Endothelial cell of hepatic sinusoid (primary cell): ENCODE measurements around the gene ITPRID2.

Experiments used
- in situ Hi-C: cut with HindIII; loops from 2 replicates; pipeline ENCODE4 v1.10.0; 2017; ENCODE audit warnings: low sequenced_read_pairs

The ITPRID2 gene

DNA sequence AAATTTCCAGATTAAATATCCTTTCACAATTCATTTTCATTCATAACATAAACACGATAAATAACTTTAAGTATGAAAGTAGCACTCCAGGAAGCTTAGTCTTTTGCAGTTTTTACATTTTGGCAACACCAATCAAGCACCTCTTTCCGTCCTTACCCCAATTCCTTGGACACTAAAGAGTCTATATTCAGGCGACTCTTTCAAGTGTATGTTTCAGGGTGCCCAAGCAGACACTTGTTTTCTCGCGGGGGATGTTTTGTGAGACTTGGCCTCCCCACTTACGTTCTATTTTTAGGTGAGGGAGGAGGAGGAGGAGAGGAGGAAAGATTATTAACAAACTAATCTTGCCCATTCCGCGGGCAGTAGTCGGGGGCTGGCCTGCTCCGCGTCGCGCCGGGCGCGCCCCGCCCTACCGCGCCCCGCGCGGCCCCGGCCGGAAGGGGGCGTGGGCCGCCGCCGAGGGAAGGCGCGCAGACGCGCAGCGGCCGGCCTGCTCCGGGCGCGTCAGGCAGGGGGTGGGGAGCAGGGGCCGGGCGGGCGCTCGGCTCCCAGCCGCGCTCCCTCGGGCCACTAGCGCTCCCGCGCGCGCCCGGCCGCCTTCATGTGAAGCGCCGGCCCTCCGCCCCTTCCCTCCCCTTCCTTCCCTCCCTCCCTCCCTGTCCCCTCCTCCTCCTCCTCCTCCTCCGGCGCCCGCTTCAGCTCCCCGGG lies at the start of gene ITPRID2:
ITPRID2 (plus strand) TSS at position 473 of the 708 bp plus-strand sequence. CDS start 337 bp downstream, outside the sequence.
- in situ Hi-C loops = no loop called here

- in situ Hi-C loops = no loop called here
Observed at GRCh38 chr2:181844551-181845290, 46.8 kb upstream of the ITPRID2 start.

DNA sequence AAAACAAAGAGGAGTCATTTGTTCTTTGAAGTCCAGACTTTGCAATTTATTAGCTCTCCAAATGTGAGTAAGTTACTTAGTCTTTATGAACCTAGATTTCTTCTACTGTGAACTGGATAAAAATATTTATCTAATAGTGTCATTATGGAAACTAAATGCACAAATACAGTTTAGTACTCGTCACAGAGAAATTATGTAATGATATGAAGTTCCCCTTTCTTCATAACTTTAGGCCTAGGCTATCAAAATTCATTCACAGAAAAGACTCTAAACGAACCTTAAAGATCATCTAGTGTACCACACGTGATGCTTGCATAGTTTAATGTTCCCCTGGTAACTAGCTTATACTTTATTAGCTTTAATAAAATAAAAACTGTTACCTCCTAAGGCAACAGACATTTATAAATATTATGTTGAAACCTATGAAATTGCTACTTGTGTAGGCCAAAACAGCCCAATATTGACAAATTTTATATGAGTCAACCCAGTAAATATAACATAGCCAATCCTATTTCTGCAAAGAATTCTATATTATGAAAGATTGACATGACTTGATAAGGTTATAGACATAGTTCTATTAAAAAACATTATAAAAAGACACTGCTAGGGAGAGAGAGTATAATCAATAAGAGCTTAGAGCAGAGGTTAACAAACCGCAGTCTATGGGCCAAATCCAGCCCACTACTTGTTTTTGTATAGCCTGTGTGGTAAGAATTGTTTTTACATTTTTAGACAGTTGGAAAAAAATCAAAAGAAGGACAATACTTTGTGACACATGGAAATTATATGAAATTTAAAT lies 44.9 kb upstream of the ITPRID2 start:
- in situ Hi-C loops = no loop called here

DNA sequence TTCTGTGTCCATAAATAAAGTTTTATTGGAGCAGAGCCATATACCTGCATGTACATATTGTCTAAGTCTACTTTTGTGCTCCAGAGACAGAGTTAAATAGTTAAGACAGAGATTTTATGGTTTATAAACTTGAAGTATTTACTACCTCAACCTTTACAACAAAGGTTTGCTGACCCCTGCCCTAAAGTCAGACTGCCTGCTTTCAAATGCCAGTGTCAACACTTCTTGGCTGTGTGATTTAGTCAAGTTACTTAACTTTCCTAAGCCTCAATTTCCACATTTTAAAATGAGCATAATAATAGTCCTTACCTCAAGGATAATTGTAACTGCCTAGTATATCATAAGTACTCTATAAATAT lies 44.4 kb upstream of the ITPRID2 start:
- in situ Hi-C loops = no loop called here

- in situ Hi-C loops = no loop called here
Observed at GRCh38 chr2:181847702-181848101, 43.8 kb upstream of the ITPRID2 start.

- in situ Hi-C loops = no loop called here
Observed at GRCh38 chr2:181848261-181848886, 43.2 kb upstream of the ITPRID2 start.

GRCh38 chr2:181849601-181850000 lies 41.9 kb upstream of the ITPRID2 start:
- in situ Hi-C loops = no loop called here

DNA sequence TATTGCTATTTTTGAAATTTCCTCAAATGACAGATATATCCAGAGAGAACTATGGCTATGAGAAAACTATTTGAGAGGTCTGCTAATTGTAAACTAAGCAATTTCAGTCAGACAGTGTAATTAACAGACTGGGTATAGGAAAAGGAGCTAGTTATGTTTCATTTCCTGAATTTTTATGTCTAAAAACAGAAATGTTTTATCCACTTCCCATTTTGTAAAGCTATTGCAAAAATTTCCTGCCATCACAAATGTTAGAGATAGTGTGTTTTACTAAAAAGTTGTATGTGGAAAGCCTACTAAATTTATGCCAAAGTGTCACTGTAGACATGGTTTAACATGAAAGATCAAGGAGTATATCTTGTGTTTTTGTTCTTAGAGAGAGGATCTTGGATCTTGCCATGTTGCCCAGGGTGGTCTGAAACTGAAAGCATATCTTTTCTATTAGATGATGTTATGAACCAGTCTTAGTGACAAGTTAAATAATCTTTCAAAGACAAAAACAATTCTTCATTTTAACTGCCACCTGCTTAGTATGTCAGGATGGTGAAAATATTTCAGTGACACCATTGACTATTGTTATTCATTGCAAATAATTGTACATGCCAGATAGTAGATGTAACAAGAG lies 40.5 kb upstream of the ITPRID2 start:
- in situ Hi-C loops = no loop called here

DNA sequence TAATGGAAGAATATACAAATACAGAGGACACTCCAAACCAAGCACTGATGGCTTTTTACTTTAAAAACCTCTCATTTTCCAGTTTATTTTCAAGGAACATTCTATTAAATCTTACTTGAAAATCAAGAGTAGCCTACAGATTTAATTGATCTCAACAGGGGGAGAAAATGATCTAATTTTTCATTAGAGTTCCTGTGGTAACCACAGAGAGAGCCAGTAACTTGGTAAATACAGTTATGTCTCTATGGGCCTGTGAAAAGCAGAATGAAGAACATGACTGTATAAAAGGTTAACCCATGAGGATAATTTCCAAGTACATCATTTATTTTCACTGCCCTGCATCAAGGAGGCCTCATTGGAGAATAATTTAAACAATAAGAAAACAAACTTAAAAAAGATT lies 39.8 kb upstream of the ITPRID2 start:
- in situ Hi-C loops = no loop called here

DNA sequence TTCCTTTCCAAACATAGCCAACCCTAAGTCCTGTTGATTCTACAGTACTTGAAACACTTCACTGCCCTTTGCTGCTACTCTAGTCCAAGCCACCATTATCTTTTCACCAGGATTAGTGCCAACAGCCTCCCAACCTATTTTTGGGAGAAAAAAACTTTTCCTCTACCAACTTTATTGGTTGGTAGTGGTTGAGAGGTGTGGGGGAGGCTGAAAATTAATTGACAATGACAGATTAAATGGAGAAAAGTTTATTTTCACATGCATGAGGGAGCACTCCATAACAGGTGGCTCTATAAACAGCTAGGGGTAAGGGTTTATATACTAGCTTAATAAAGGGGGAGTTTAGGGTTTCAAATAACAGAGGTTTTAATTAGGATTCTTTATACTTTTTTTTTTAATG lies 37.8 kb upstream of the ITPRID2 start:
- in situ Hi-C loops = no loop called here

GRCh38 chr2:181857483-181857882 lies 34.0 kb upstream of the ITPRID2 start:
- in situ Hi-C loops = no loop called here

DNA sequence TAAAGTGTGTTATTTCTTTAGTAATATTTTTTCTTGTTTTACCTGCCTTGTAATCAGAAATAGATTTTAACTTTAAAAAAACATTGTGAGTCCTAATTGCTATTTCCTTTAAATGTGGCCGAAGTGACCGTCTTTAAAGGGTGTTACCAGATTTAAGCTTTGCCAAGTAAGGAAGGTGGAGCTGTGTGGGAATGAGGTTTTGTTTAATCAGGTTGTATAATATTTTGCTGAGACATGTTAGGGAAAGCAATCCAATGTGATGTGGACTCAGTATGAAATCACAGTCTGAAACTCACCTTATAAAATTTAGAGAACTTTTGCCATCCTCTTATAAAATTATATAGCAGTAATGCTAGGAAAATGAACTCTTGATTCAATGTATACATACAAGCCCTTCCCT lies 32.9 kb upstream of the ITPRID2 start:
- in situ Hi-C loops = no loop called here

DNA sequence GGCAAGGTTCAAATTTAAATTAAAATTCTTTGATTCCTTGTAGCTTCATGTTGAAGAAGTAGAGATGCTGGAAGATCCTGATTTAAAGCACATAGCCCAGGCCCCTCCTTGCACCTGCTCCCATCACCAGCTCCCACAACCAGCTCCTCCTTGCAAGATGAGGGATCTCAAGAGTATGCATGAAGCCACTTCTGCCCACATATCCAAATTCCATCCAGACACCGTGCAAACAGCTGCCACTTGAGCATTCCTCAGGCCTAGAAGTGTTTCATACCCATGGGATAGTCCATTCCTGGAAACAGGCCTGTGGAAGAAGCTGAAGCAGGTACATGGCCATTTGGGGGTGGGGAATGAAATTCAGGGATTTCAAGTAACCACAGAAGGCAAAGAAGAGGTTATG lies 32.4 kb upstream of the ITPRID2 start:
- in situ Hi-C loops = no loop called here

DNA sequence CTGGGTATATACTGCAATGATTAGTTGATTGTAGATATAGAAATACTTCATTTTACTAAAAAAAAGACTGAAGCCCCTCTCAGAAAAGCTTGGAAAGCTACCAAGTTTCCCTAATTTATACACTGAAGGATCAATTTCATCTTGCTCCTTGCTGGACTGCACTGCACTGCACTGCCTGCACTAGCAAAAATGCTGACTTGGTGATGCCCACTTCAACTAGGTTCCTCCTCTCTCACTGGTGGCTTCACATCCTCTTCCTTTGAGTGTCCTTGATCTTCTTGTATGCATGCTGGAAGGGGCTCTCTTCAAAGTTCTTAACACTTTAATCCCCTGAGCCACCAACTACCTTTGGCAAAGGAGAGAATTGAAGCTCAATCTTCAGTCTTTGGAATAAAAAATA lies 31.7 kb upstream of the ITPRID2 start:
- in situ Hi-C loops = no loop called here

DNA sequence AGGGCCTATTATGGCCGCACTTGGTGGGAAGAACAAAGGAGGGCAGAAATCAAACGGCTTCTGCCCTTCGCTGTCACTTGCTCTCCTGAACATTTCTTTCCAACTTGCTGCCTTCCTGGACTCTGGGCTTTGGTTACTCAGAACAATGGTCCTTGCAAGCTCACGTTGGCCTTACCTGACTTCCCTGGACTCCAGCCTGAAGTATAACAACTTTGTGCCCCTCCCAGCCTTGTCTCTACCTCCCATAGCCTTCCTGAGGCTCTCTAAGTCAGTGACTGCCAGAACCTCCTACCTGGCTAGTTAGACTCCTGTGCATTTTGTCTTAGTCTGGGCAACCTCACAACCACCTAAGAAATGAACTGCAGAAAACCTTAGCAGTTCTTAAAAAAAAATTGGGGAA lies 30.2 kb upstream of the ITPRID2 start:
- in situ Hi-C loops = no loop called here

DNA sequence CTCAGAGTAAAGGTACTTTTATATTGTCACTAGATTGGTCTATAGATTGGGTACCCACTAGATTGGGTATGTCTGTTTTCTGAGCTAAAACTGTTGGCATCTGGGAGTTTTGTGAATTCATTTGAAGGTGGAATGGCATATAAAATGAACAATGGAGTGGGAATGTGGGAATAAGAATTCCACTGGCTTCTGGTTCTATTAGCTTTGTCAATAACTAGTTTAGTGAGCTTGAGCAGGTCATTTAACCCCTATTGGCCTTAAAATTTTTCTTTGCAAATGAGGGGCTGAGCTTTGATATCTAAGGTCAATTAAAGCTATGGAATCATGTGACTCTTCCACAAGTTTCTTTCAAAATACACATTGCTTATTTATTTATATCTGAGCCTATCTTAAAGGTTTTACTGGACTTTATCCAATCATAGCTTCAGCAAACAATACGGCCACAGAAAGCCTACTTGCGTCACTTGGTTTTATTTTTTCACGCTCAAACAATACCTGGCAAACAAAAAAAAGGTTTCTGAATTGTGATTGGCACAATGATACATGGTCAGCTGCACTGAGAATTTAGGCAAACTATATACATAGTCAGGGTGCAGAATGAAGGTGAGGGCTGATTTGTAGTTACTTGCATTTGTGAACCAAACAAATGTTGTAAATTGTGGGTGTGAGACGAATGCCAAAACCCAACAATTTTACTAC lies 28.8 kb upstream of the ITPRID2 start:
- in situ Hi-C loops = no loop called here

DNA sequence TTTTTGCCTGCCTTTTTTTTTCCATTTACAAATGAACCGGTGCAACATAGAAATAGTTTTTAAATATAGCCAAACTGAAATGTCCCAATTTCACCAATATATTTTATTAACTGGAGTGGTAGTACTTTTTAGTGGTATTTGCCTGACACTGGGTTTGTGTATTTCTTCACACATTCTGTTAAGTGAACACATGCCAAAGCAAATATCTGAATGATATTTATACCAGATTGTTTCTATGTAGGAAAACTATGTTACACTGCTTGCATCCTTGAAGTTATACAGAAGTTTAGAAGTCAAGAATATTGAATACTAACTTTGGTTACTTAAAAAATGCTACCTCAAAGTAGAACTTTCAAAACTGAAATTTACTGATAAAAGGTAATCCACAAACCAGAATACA lies 19.4 kb upstream of the ITPRID2 start:
- in situ Hi-C loops = no loop called here

DNA sequence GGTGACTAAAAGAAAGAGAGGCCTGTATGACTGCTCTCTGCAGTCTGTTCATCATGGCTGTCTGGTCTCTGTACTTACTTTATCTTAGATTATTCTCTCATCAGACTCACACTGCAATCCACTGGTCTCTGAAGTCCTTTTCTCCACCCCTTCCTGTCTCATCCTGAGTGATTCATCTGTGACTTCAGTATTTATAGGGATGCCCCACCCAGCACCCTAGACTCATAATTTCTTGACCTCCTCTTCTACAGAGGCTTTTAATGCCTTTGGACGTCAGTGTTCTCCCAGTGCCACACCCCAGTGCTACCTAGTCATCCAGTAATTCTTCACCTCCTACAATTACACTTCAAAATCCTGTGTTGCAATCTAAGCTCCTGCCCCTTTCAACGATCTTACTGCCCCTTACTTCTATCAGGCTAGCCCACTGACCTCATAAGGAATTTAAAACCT lies 14.9 kb upstream of the ITPRID2 start:
- in situ Hi-C loops = no loop called here

- in situ Hi-C loops = no loop called here
Observed at GRCh38 chr2:181877181-181877664, 14.3 kb upstream of the ITPRID2 start.

DNA sequence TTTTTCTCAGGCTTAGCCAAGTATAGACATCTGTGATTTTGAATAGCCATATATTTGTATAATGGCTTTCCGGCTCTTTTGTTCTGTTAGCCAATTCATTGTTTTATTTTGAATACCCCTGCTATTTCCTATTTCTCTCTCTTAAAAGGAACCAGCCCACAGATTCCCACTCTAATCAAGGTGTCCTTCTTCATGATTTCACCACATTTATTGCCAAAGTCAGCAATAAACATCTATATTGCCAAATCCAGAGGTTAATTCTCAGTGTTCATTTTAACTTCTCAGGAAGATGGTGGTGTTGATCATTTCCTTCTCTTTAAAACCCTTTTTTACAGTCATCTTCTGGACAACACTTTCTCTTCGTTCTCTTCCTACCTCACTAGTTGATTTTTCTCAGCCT lies 13.1 kb upstream of the ITPRID2 start:
- in situ Hi-C loops = no loop called here
